ENCODE data around the gene PDGFA. TPM values are rescaled to one million over a fixed set of nuclear protein-coding genes. Genes with fewer than 3 reads are reported as not detected.
A peak's percentile ranks its signal among the peaks of the same experiment; 100 is the strongest.

The PDGFA gene
- 26.9 and 31.6 TPM in 2 replicates for total RNA-seq (2014; rRNA removed; shearing (Covaris generic))

DNA sequence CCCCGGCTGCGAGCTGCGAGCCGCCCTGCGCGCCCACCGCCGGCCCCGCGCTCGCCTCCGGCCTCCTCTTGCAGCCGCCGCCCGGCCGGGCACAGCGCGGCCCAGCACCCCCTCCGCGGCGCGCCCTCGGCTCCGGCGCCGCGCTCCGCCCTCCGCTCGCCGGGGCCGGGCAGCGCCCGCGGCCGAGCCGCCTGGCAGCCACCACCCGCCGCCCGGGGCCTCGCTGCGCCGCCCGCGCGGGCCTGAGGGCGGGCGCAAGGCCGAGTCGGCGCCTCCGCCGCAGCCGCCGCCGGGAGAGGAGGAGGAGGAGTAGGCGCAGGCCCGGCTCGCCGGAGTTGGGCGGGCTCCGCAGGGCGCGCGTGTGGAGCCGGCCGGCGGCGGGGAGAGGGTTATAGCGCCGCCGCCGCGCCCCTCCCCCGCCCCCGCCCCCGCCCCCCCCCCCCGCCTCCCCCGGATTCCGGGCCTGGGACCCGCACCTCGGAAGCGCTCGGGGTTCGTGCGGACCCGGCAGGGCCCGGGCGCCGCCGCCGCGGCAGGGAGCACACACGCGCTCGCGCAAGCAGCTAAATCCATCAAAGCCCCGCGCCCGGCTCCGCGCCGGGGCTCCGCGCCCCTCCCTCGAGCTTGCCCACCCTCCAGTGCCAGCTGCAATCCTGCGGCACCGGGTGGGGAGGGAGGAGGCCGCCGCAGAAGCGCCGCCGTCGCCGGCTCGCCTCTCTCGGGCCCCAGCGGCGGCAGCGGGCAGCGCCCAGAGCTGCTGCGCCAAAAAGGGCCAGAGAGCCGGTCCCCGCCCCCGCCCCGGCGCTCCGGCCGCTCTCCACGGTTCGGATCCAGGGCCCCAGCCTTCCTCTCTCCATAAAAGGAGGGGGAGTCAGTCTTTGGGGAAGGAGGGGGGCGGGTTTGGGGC, at the start of gene PDGFA:
Gene PDGFA (minus strand): TSS at position 363 of the 907 bp plus-strand sequence. CDS start 845 bp downstream, outside the sequence.
- H3K4me1 ChIP-seq, result peaks cover 9% of the 10 kb centered on the region; the same call in 1 of the 2 replicates
- no peaks in the 10 kb centered on the region for H3K36me3 ChIP-seq
- H3K27ac ChIP-seq, result peak within 1 kb of the TSS; percentile 57
- H3K27me3 ChIP-seq, result no peaks in the 10 kb centered on the region
- no peaks in the 10 kb centered on the region for H3K9me3 ChIP-seq (replicated peaks)
- H3K4me3 ChIP-seq, result peak within 1 kb of the TSS; percentile 87
- peak in 1 of 2 experiments; percentile 36 for DNase-seq

DNA sequence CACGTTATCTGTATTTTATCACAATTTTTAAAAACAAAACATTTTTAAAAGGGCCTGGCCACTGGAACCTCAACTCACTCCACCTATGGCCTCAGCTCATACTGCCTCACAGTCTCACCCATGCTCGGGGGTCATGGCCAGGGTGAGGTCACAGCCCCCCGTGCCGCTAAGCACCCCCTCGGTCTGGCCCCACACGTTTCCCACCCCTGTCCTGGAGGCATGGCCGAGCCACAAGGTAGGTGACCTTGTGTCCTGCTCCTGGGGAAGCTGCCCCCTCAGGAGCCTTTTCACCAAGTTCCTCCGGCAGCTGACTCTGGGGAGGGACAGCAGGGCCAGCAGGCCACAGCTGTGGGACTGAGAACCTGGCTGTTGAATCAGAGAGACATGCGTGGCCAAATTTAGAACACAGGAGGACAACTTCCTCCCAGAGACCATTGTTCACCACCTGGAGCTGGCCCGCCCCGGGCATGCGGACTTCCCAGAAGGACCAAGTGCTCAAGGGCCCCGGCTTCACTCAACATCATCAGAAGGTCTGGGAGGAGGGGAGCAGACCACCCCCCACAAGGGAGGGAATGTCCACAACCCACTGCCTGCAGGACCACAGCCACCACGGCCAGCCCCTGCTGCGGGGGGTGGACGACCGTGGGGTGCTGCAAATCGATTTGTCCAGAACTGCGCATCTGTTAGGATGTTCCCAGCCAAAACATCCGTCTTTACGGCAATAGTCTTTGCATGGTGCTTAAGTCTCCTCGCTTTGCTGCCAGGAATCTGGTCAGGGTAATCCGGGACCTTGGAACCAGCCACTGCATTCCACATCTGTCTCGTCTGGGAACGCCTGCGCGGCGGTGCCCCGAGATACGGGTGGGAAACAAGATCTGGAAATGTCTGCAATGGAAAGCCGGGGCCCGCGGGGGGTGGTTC, 48.6 kb upstream of the PDGFA start:
- Histone ChIP-seq H3K4me3 (no peak overlapping the region; the same call in 1 of the 2 replicates), H3K27me3 (no peaks in the 10 kb centered on the region), H3K27ac (peak overlapping the region; percentile 94), H3K36me3 (no peaks in the 10 kb centered on the region), H3K4me1 (peaks cover 21% of the 10 kb centered on the region), H3K9me3 (replicated peaks) (no peaks in the 10 kb centered on the region)
- DNase-seq, result peak; percentile 86 to 89

DNA sequence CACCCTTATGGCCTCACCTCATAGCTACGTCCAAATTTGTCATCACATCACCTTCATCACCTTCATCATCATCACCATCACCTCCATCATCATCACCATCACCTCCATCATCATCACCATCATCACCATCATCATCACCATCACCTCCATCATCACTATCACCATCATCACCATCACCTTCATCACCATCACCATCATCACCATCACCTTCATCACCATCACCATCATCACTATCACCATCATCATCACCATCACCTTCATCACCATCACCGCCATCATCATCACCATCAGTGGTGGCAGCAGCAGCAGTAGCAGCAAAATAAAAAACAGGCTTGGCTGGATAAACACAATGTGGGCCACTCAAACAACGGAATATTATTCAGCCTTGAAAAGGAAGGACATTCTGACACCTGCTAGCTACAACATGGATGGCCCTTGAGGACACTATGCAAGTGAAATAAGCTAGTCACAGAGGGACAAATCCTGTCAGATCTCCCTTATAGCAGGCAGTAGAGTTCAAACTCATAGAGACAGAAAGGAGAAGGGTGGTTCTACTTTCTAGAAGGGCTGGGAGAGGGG, 47.7 kb upstream of the PDGFA start:
- DNase-seq, result no peak
- H3K36me3 ChIP-seq, result no peaks in the 10 kb centered on the region
- no peaks in the 10 kb centered on the region for H3K27me3 ChIP-seq
- H3K4me3 ChIP-seq, result no peak overlapping the region
- H3K9me3 ChIP-seq (replicated peaks), result no peaks in the 10 kb centered on the region
- peaks cover 26% of the 10 kb centered on the region for H3K4me1 ChIP-seq
- H3K27ac ChIP-seq, result peak overlapping the region; percentile 94

DNA sequence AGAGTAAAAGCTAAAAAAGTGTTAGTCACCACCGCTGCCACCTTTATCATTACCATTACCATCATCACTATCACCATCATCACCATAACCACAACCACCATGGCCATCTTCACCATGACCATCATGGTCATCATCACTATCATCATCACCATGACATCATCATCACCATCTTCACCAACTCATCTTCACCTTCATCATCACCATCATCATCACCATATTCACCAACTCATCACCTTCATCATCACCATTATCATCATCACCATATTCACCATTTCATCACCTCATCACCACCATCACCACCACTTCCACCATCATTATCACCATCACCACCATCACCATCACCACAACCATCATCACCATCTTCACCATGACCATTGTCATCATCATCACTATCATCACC, 46.5 kb upstream of the PDGFA start:
- no peak overlapping the region for H3K27ac ChIP-seq
- H3K36me3 ChIP-seq, result no peaks in the 10 kb centered on the region
- no peaks in the 10 kb centered on the region for H3K9me3 ChIP-seq (replicated peaks)
- no peak for DNase-seq
- peaks cover 25% of the 10 kb centered on the region for H3K4me1 ChIP-seq
- no peaks in the 10 kb centered on the region for H3K27me3 ChIP-seq
- H3K4me3 ChIP-seq, result no peak overlapping the region

DNA sequence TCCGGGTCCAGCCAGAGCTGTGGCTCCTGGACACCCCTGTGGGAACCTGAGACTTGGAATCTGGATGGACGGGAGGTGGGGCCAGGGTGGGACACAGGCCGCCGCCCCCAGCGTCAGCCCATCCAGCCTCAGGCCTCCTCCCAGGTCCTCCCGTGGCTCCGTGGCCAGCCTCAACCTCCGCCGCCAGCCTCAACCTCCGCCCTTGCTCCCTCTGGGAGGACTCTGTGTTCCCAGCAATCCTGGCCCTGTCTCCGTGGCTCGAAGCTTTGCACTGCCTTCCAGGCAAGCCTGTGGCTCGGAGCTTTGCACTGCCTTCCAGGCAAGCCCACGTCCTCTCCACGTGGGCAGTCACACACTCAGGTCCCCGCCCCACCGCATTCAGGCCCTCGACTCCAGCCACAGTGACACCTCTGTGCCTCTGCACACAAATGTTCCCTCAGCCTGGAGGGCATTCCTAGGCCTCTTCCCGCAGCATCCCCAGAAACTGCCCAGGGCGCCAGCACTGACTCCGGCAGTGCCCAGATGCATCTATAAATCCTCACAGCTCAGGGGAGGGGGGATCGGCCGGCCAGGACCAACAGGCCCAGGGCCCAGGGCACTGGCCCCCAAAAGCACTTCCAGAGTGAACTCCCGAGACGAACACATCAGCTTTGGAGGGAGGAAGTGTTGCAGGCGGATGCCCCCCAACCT, 44.7 kb upstream of the PDGFA start:
- Histone ChIP-seq H3K27ac (no peak overlapping the region), H3K4me3 (no peak overlapping the region), H3K9me3 (replicated peaks) (no peaks in the 10 kb centered on the region), H3K36me3 (no peaks in the 10 kb centered on the region), H3K4me1 (peaks cover 16% of the 10 kb centered on the region), H3K27me3 (no peaks in the 10 kb centered on the region)
- no peak for DNase-seq

DNA sequence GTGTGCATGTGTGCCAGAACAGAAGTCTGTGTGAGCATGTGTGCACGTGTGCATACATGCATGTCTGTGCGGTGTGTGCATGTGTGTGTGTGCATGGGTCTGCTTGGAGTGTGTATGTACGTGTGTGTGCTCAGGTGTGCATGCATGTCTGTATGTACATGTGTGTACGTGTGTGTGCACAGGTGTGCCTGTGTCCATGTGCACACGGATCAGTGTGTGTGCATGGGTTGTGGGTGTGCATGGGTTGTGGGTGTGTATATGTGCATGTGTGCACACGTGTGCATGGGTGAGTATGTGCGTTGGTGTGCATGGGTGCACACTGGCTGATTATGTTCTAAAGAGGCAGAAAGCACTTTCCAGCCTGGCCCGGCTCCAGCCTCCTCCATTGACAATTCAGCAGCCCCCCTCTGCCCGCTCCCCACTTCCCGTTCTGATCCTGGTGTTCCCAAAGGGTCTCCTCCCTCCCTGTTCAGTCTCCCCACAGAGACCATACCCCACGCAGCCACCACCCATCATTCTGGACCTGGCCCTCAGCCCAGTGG, 44.1 kb upstream of the PDGFA start:
- no peak overlapping the region for H3K27ac ChIP-seq
- peaks cover 12% of the 10 kb centered on the region for H3K4me1 ChIP-seq
- H3K4me3 ChIP-seq, result no peak overlapping the region
- no peaks in the 10 kb centered on the region for H3K36me3 ChIP-seq
- DNase-seq, result no peak
- H3K27me3 ChIP-seq, result no peaks in the 10 kb centered on the region
- H3K9me3 ChIP-seq (replicated peaks), result no peaks in the 10 kb centered on the region

DNA sequence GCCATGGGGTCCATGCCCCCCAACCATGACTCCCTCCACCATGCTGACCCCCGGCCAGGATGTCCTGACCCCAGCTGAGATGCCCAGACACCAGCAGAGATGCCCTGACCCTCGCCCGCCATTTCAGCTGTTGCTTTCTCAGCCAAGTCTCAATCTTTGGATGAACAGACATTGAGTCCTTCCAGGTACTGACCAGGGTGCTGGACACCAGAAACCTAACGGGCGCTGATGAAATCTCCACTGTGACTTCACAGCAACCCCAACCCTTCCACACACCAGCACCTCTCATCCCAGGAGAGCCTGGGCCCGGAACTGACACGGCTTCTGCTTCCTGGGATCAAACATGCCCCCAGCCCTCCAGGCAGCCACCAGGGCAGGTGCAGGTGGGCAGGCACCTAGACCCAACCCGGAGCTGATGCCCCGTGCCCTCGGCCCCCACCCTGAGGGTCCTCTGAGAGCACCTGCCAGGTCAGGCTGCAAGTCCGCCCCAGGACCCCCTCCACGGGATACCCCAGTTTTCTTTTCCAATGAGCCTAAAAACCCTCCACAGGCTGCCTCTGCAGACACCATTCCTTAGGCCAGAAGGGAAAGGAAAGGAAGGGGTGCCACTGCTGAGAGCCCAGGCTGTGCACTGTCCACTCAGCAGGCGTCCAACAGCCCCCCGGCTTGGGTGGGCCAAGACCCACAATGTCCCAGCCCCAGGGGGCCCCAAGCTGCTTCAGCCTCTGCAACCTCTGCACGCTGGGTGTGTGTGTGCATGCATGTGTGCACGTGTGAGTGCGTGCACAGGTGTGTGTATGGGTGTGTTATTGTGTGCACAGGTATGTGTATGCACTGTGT, 43.4 kb upstream of the PDGFA start:
- no peak overlapping the region for H3K27ac ChIP-seq
- no peaks in the 10 kb centered on the region for H3K36me3 ChIP-seq

DNA sequence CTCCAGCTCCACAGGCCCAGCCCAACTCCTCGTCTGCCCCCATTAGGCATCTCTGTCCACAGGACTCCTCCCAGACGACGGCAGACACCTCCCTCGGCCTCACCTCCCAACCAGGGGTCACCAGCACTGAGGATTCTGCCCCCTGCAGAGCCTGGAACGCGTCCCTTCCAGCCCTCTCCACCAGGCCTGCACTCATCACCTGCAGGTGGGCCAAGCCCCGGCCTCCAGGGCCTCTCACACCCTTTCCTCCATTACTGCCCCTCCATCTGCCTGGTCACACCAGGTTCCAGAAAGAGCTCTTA, 42.7 kb upstream of the PDGFA start:
- no peaks in the 10 kb centered on the region for H3K27me3 ChIP-seq
- H3K36me3 ChIP-seq, result no peaks in the 10 kb centered on the region
- peaks cover 10% of the 10 kb centered on the region for H3K4me1 ChIP-seq
- no peaks in the 10 kb centered on the region for H3K9me3 ChIP-seq (replicated peaks)
- H3K27ac ChIP-seq, result 0 out of 2 replicates have a peak overlapping the region, but pooled peaks have one; percentile 25
- no peak for DNase-seq
- no peak overlapping the region for H3K4me3 ChIP-seq

More for the DNA sequence above, 43.4 kb upstream of the PDGFA start:
- no peaks in the 10 kb centered on the region for H3K9me3 ChIP-seq (replicated peaks)
- H3K4me1 ChIP-seq, result peaks cover 10% of the 10 kb centered on the region
- no peaks in the 10 kb centered on the region for H3K27me3 ChIP-seq
- H3K4me3 ChIP-seq, result no peak overlapping the region
- DNase-seq, result no peak

DNA sequence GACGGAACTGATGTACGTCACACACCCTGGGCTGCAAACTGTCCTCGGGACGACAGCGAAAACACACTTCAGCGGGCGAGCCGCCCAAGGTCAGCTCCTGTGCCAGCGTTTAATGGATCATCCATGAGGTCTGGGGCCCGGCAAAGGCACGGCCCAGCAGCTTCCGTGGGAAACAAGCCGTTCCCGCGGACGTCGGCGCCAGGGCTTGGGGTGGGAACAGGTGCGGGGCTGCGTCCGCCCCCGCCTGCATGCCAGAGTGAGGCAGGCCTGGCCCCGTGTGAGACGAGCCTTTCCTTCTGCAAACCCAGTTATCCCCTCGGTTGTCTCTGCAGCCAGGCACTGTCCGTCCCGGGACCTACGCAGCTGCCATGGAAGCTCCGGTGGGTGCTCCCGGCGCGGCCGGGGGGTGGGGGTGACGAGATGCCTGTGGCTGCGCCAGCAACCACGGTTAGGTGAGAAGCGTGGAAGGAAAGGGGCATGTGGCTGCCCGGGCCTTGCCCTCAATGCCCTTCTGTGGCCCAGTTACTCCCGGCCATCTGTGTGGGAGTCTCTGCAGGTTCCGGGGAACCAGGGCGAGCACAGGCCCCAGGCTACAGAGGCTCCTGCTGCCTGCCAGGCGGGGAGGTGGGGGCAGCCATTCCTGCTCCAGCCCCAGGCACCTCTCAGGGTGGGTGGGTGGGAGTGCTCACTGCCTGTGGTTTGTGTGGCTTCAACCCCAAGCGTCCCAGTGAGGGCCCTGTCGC, 42.2 kb upstream of the PDGFA start:
- Histone ChIP-seq H3K27ac (peak overlapping the region; percentile 75), H3K4me3 (peak overlapping the region; percentile 43)
- peak; percentile 75 to 78 for DNase-seq

DNA sequence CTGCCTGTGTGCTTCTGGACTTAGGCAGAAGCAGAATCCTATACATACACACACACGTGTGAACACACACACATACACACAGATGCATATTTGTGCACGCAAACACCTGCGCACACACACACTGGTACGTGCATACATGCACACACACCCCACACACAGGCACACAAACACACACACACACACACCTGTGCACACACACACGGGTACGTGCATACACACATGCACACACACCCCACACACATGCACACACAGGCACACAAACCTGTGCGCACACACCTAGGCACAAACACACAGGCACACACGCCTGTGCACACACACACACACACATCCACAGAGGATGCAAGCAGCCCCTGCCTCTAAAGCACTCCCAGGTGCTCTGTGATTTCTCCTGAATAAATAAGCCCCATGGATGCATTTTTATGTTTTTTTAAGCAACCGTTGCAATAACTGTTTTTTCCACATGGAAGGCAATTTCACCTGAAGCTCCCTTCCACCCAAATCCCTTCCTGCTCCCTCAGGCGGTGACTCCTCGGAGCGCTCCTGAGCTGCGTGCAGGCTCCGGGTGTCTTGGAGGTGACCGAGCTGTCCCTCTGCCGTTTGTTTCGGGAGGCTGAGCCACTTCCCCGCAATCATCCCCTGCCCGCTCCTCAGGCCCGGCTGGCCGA, 41.5 kb upstream of the PDGFA start:
- Histone ChIP-seq H3K27me3 (no peaks in the 10 kb centered on the region), H3K9me3 (replicated peaks) (no peaks in the 10 kb centered on the region), H3K4me3 (peak overlapping the region; percentile 43), H3K36me3 (no peaks in the 10 kb centered on the region), H3K27ac (peak overlapping the region; percentile 75), H3K4me1 (peaks cover 10% of the 10 kb centered on the region)
- no peak for DNase-seq

More for the DNA sequence above, 42.2 kb upstream of the PDGFA start:
- H3K27me3 ChIP-seq, result no peaks in the 10 kb centered on the region
- no peaks in the 10 kb centered on the region for H3K9me3 ChIP-seq (replicated peaks)
- H3K4me1 ChIP-seq, result peaks cover 10% of the 10 kb centered on the region
- no peaks in the 10 kb centered on the region for H3K36me3 ChIP-seq

DNA sequence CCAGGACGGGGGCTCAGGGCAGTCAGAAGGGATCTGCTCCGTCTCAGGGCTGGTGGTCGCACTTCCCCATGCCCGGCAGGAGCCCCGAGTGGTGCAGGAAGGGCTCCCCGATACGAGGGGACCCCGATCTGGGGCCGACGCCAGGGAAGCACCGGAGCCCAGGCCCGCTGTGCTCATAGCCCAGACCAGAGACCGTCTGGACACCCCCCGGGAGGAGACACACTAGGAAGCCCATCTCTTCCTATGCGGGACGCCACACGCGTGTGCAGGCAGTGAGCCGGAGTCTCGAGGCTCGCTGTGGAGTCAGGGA, 39.7 kb upstream of the PDGFA start:
- Histone ChIP-seq H3K4me3 (no peak overlapping the region), H3K36me3 (no peaks in the 10 kb centered on the region), H3K4me1 (peaks cover 10% of the 10 kb centered on the region), H3K9me3 (replicated peaks) (no peaks in the 10 kb centered on the region), H3K27me3 (no peaks in the 10 kb centered on the region), H3K27ac (no peak overlapping the region)
- DNase-seq, result no peak

DNA sequence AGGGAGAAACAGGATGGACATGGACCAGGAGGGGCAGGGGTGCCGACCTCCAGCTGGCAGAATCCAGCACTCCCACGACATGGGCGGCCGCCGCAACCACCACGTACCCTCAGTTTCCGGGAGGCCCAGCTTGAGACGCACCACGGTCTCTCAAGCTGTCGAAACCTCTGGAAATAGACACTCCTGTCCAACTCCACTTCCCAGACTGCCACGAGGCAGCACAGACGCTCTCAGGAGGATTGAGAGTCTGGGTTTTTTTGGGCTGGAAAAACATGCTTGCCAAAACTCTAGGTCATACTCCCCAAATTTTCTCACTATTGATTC, 37.9 kb upstream of the PDGFA start:
- Histone ChIP-seq H3K27ac (no peak overlapping the region), H3K4me1 (peaks cover 6% of the 10 kb centered on the region)

More for the DNA sequence above, 37.9 kb upstream of the PDGFA start:
- no peak for DNase-seq
- no peaks in the 10 kb centered on the region for H3K36me3 ChIP-seq
- no peaks in the 10 kb centered on the region for H3K9me3 ChIP-seq (replicated peaks)
- H3K27me3 ChIP-seq, result no peaks in the 10 kb centered on the region
- H3K4me3 ChIP-seq, result no peak overlapping the region

Data from SJCRH30 (cell line).